HepG2 (cell line): Measurements from ENCODE around the gene ARMC2. TPM values are rescaled to one million over a fixed set of nuclear protein-coding genes. Genes with fewer than 3 reads are reported as not detected.

Experiments used
- ATAC-seq: fragments of 200-7000 bp; cut with Tn5 transposase; 3 replicates; pipeline ENCODE4 v1.9.1; 2020; ENCODE audit warnings: mild to moderate bottlenecking, moderate library complexity
- BruUV-seq: library from RNA; stranded (reverse); fragments of 400-500 nt; replicated peaks from 2 replicates; lab custom pipeline; 2021; lab: Mats Ljungman, UMichigan
- CTCF ChIA-PET: fragments of 300-600 bp; formaldehyde crosslinking; extraction: SDS; loops from one replicate; lab custom pipeline; 2021; ENCODE audit warnings: low total read pairs, inconsistent platforms, low intra/inter-chr PET ratio; lab: Yijun Ruan, JAX
- POLR2A ChIA-PET: fragments of 350-600 bp; sonication (Branson Sonifier 250); formaldehyde crosslinking; loops from one replicate; lab custom pipeline; 2020; ENCODE audit warnings: antibody characterized with exemption, inconsistent platforms; lab: Yijun Ruan, JAX
- DNase-seq: peaks from one replicate; pipeline ENCODE4 v3.0.0-alpha.2; 2015; ENCODE audit warnings: low spot score
- FAIRE-seq: peaks from 3 replicates; lab custom pipeline; 2011; peaks lifted over from hg19 to GRCh38; lab: Jason Lieb, UNC
- H2AFZ ChIP-seq: one replicate; pipeline ENCODE4 v1.6.1; 2011; ENCODE audit warnings: low read length, inconsistent platforms
- H3K27ac ChIP-seq: fragments of 300-600 bp; 3 replicates; pipeline ENCODE4 v1.8.0; 2011; ENCODE audit warnings: mixed run types, mild to moderate bottlenecking, mixed read lengths, low read length, inconsistent platforms; ENCODE audit not compliant: insufficient read depth; ENCODE audit errors: extremely low read length
- H3K27me3 ChIP-seq, 2 experiments: fragments of 200-600 bp in 1 of 2; 2 replicates in 1 of 2; 3 replicates in 1 of 2; pipeline versions ENCODE4 v1.6.0 to v1.8.0; 2011; ENCODE audit warnings: low read length in 2 of 2, mild to moderate bottlenecking in 2 of 2, moderate library complexity in 2 of 2, inconsistent platforms in 1 of 2; ENCODE audit not compliant: insufficient read depth in 2 of 2, control insufficient read depth in 1 of 2
- H3K36me3 ChIP-seq, 2 experiments: fragments of 200-600 bp in 1 of 2; replicated peaks in 1 of 2; 2 replicates in 1 of 2; 3 replicates in 1 of 2; pipeline versions ENCODE4 v1.5.1 to v1.8.0; 2011; ENCODE audit warnings: low read length in 2 of 2, inconsistent platforms in 1 of 2; ENCODE audit not compliant: insufficient read depth in 2 of 2, control insufficient read depth in 1 of 2
- H3K4me1 ChIP-seq: 2 replicates; pipeline ENCODE4 v1.5.1; 2012; ENCODE audit warnings: low read length, inconsistent platforms; ENCODE audit not compliant: insufficient read depth
- H3K4me2 ChIP-seq: 2 replicates; pipeline ENCODE4 v1.6.0; 2011; ENCODE audit warnings: low read depth, low read length, inconsistent platforms
- H3K4me3 ChIP-seq, 3 experiments: fragments of 200-600 bp in 1 of 3; sonication (generic), shearing (Covaris generic) in 1 of 3; replicated peaks in 1 of 3; 2 replicates each; pipeline ENCODE4 v1.5.1; 2011 to 2016; ENCODE audit warnings: low read length in 3 of 3, inconsistent platforms in 2 of 3, low read depth in 2 of 3, mild to moderate bottlenecking in 2 of 3, control low read depth in 1 of 3, mixed read lengths in 1 of 3; ENCODE audit not compliant: insufficient read depth in 1 of 3
- H3K79me2 ChIP-seq: one replicate; pipeline ENCODE4 v1.6.1; 2011; ENCODE audit warnings: low read length, inconsistent platforms; ENCODE audit not compliant: insufficient read depth
- H3K9ac ChIP-seq: 2 replicates; pipeline ENCODE4 v1.6.0; 2011; ENCODE audit warnings: mild to moderate bottlenecking, low read depth, low read length, inconsistent platforms; ENCODE audit not compliant: insufficient read depth
- H3K9me3 ChIP-seq: 2 replicates; pipeline ENCODE4 v1.5.1; 2012; ENCODE audit warnings: mild to moderate bottlenecking, low read length
- H4K20me1 ChIP-seq: 2 replicates; pipeline ENCODE4 v1.6.0; 2011; ENCODE audit warnings: inconsistent platforms, mild to moderate bottlenecking, low read length, moderate library complexity; ENCODE audit not compliant: insufficient read depth
- ATF6 ChIP-seq: sonication (generic); formaldehyde crosslinking; conservative IDR thresholded peaks from 2 replicates; pipeline ENCODE4 v1.4.0; 2020; ENCODE audit warnings: missing genetic modification reagents
- CERS6 ChIP-seq: sonication (generic); formaldehyde crosslinking; IDR thresholded peaks from 2 replicates; pipeline ENCODE4 v1.5.0; 2020; ENCODE audit warnings: missing genetic modification reagents
- ETV6 ChIP-seq: sonication (generic); formaldehyde crosslinking; conservative IDR thresholded peaks from 2 replicates; pipeline ENCODE4 v1.4.0; 2020; ENCODE audit warnings: missing genetic modification reagents
- HINFP ChIP-seq: sonication (generic); formaldehyde crosslinking; IDR thresholded peaks from 2 replicates; pipeline ENCODE4 v1.4.0; 2020; ENCODE audit warnings: low read depth, mild to moderate bottlenecking, missing genetic modification reagents
- HNF1B ChIP-seq: sonication (generic); formaldehyde crosslinking; IDR thresholded peaks from 2 replicates; pipeline ENCODE4 v1.5.1; 2020; ENCODE audit warnings: mild to moderate bottlenecking, moderate library complexity, missing genetic modification reagents
- SAP130 ChIP-seq: IDR thresholded peaks from 2 replicates; pipeline ENCODE4 v1.6.1; 2016; ENCODE audit warnings: low read depth
- SETDB1 ChIP-seq: sonication (generic); formaldehyde crosslinking; IDR thresholded peaks from 2 replicates; pipeline ENCODE4 v1.5.1; 2020; ENCODE audit warnings: missing genetic modification reagents, mild to moderate bottlenecking, borderline replicate concordance
- SOX5 ChIP-seq: IDR thresholded peaks from 2 replicates; pipeline ENCODE4 v1.6.1; 2016; ENCODE audit warnings: borderline replicate concordance
- TBL1XR1 ChIP-seq: fragments of 150-350 bp; IDR thresholded peaks from 2 replicates; pipeline ENCODE4 v1.6.1; 2014; ENCODE audit warnings: borderline replicate concordance, low read length; ENCODE audit not compliant: partially characterized antibody
- ZBTB14 ChIP-seq: sonication (generic); formaldehyde crosslinking; IDR thresholded peaks from 2 replicates; pipeline ENCODE4 v1.4.0; 2020; ENCODE audit warnings: missing genetic modification reagents
- ZBTB3 ChIP-seq: sonication (generic); formaldehyde crosslinking; IDR thresholded peaks from 2 replicates; pipeline ENCODE4 v1.4.0; 2020; ENCODE audit warnings: low read depth, mild to moderate bottlenecking, moderate library complexity, missing genetic modification reagents, borderline replicate concordance
- ZNF570 ChIP-seq: sonication (generic); formaldehyde crosslinking; IDR thresholded peaks from 2 replicates; pipeline ENCODE4 v1.4.0; 2020; ENCODE audit warnings: mild to moderate bottlenecking, missing genetic modification reagents, borderline replicate concordance
- WGBS: methylation state at CpG from one replicate; pipeline ENCODE4 v1.1.6; 2017; ENCODE audit warnings: low lambda C conversion rate; 5-methylcytosine and 5-hydroxymethylcytosine counted together
- in situ Hi-C: cut with HindIII; loops from 2 replicates; pipeline ENCODE4 v1.10.0; 2017; ENCODE audit warnings: low pct_unique_long_range_greater_than_20kb; ENCODE audit not compliant: extremely low pct_ligation_motif_present
- intact Hi-C: fragments of 100-400 bp; cut with micrococcal nuclease; formaldehyde crosslinking; loops from one replicate; pipeline ENCODE4 v1.10.0; 2022; ENCODE audit not compliant: unreplicated experiment
- polyA plus RNA-seq, 8 experiments: library from polyadenylated mRNA; depleted of rRNA in 3 of 8; stranded (reverse) in 7 of 8; unstranded in 1 of 8; fragments of >200 nt; fragmentation: Illumina TruSeq in 4 of 8; extraction: Trizol in 4 of 8; gene quantifications; 2 replicates each; pipeline versions ENCODE4 v1.2.1 to v1.2.3, GENCODE V29; 2011 to 2016; ENCODE audit warnings: low read depth in 4 of 8, missing spikeins in 1 of 8, mixed read lengths in 1 of 8; ENCODE audit not compliant: insufficient read depth in 1 of 8
- total RNA-seq, 5 experiments: library from RNA; depleted of rRNA; stranded (reverse); fragments of >200 nt; fragmentation: Illumina TruSeq; extraction: Trizol; gene quantifications; 2 replicates each; pipeline ENCODE4 v1.2.3, GENCODE V29; 2016; ENCODE audit warnings: low read depth in 1 of 5

Gene ARMC2
- total and polyA plus RNA-seq, 2 of the 13 experiments (the other 11 are each of a cell fraction or from before 2014, with no cell fraction given): 1.4 to 3.2 TPM

- Histone ChIP-seq H2AFZ (no peak overlapping the region), H3K79me2 (no peaks in the 10 kb centered on the region), H3K9me3 (no peaks in the 10 kb centered on the region), H4K20me1 (no peaks in the 10 kb centered on the region), H3K27ac (no peak overlapping the region), H3K4me1 (no peaks in the 10 kb centered on the region), H3K4me2 (no peak overlapping the region), H3K36me3 (no peaks in the 10 kb centered on the region), H3K4me3 (no peak overlapping the region), H3K9ac (no peak overlapping the region), H3K27me3 (no peaks in the 10 kb centered on the region)
- CTCF ChIA-PET: no interaction called here
- intact Hi-C loops: no loop called here
- no peak for ATAC-seq
- POLR2A ChIA-PET: interaction anchor here (0.6 kb wide), 1 partner anchor 165 kb away, joined by 3 read pairs; no protein-coding TSS in a partner anchor
- no peak for DNase-seq
- 88% methylated on average over 8 of the region's 8 CpGs for WGBS
- no peak for FAIRE-seq
- BruUV-seq: no TSS peak
- in situ Hi-C loops: no loop called here
- TF ChIP-seq SAP130 (CRISPR knock-in tag): no peak
- no peak for TF ChIP-seq HINFP (CRISPR knock-in tag)
- TF ChIP-seq TBL1XR1: no peak
- no peak for TF ChIP-seq SETDB1 (CRISPR knock-in tag)
- no peak for TF ChIP-seq HNF1B (CRISPR knock-in tag)
- TF ChIP-seq ETV6 (CRISPR knock-in tag): no peak
- no peak for TF ChIP-seq ZBTB3 (CRISPR knock-in tag)
- no peak for TF ChIP-seq ZBTB14 (CRISPR knock-in tag)
- TF ChIP-seq SOX5 (CRISPR knock-in tag): no peak
- TF ChIP-seq ATF6 (CRISPR knock-in tag): no peak
- no peak for TF ChIP-seq CERS6 (CRISPR knock-in tag)
- no peak for TF ChIP-seq ZNF570 (CRISPR knock-in tag)
Measured at GRCh38 chr6:108868647-108869046, 20.4 kb downstream of the ARMC2 start.
